AG08396 (cell line): ENCODE measurements around the gene TMEM106C.

Experiments used
- DNase-seq: peaks from one replicate; pipeline ENCODE4 v3.0.0; 2012; ENCODE audit warnings: low spot score, mixed read lengths

Gene TMEM106C, protein sequence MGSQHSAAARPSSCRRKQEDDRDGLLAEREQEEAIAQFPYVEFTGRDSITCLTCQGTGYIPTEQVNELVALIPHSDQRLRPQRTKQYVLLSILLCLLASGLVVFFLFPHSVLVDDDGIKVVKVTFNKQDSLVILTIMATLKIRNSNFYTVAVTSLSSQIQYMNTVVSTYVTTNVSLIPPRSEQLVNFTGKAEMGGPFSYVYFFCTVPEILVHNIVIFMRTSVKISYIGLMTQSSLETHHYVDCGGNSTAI

DNA sequence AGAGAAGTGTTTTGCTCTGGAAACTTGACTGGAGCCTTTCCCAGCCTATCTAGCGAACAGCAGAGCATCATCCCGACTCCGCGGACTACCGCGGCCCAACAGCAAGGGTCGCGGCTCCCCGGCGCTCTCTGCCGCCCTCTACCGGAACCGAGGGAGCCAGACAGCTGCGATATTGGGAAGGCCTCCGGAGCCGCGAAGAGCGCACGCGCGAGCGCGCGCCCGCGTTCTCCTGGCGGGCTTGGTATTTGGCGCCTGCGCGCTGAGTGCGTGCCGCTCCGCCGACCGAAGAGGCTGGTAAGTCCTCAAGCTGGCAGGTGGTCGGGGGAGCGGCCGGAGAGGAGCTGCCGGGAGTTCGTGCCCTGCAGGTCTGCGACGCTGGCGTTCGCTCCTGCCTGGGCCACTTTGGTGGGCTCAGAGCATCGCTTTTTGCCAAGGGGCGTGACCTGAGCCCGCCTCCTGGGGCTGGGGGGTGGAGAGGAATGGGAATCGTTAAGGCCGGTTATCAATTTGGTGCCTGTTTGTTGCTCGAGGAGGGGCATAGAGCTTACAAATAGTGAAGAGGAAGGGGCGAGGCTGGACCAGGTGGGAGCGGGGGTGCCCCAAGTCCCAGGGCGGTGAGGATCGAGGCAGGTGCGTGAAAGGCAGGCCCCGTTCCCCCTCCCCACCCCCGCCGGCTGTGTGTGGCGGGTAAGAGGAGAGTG lies at the start of gene TMEM106C:
TSS of gene TMEM106C (plus strand) at position 257 of the 701 bp plus-strand sequence. CDS start 641 bp downstream, outside the sequence.
- peak; percentile 100 for DNase-seq

DNA sequence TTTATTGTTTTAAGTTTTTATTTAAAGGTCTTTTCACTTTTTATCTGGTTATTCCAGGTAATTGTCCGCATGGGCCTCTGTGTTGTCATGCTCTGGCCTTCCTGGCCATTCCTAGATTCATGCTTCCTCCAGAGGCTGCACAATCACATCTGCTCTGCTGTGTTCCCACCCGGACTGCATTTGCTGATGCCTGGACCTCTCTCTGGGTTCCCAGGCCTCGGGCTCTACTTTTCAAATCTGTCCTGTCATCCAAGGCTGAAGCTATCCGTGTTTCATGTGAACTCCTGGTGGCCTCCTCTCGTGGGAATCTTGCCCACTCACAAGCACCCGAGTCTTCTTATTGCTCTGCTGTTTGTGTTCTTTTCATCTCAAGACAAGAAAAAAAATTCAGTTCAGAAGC lies 42.5 kb upstream of the TMEM106C start:
- no peak for DNase-seq

DNA sequence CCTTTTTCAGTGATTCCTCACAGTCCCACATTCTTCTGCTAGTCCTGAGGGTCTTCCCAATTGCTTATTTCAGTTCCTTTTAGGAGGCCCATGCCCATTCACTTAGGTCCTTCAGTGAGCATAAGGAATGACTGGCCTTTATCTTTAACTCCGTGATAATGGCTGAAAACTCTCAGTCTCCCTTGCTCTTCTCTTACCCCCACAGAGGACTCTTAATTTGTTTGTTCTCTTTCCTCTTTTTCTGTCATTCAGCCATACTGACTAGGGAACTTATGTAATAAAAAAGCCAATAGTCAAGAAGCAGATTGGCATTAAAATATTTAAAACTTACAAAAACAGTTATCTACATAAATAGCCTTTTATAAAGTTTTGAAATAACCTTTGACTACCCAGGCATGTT lies 41.5 kb upstream of the TMEM106C start:
- DNase-seq, result no peak

DNA sequence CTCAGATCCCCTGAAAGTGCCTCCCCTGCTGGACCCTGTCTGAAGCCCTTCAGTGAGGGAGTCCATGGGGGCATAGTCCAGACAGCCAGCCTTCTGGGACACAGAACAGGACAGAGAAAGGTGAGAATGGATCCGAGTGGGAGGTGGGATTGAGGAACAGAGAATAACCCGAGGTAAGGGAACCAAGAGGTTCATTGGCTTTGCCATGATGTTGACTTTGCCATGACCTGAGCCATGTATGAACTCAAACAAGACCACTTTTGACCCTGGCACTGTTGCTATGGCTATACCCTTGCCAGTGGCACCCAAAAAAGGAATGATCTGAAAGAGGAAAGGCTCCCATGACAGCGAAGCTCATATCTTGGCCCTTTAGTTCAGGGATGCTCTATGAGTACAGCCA lies 36.0 kb upstream of the TMEM106C start:
- DNase-seq, result no peak

DNA sequence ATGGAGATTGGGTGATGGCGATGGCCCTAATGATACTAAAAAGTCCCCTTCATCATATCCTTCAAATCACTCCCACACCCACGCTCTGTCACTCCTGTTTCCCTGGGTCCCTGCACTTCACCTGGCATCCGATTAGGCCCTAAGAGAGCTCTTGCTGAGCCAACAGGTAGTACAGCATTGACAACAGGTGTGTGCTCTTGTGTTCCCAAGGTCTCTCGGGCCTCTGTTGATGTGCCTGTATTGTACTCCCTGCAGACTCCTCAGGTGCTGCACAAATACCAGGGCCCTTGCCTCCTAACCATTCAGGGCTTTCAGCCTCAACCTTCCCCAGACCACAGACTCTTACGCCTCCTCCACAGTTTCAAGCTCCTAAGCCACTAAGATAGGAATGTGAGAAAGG lies 32.8 kb upstream of the TMEM106C start:
- DNase-seq, result no peak

DNA sequence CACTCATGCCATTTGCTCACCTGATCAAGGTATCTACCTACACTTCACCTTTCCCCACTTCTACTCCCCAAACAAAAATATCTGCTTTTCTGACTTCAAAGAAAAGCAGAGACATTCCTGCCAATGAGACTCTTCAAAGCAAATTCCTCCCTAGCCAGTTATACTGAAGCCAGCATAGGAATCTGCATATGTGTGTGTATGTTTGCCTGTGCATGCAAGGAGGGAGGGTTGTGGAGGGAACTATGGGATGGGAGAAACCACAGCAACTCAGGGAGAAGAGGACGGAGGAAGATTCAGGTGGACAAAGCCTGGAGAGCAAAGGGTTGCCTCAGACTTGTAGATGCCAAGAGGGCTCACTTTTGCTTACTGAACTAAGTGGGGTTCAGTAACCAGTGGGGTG lies 32.2 kb upstream of the TMEM106C start:
- DNase-seq, result no peak

DNA sequence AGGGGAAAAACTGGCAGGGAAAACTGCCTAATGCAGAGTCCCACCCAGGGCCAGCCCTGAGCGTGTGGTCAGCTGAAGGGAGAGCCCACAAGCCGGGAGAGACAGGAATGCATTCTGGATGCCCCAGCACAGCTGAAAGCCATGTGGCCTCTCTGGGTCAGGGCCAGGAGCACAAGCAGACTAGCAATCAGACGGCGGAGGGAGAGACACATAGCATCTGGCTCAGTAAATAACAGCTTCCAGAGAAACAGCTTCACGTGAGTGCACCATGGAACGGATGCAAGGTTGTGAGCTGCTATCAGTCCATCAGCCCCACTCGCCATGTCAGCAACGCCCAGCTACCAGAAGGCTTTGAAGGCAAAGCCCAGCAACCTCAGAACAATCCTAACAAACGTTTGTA lies 28.2 kb upstream of the TMEM106C start:
- DNase-seq, result peak; percentile 85

DNA sequence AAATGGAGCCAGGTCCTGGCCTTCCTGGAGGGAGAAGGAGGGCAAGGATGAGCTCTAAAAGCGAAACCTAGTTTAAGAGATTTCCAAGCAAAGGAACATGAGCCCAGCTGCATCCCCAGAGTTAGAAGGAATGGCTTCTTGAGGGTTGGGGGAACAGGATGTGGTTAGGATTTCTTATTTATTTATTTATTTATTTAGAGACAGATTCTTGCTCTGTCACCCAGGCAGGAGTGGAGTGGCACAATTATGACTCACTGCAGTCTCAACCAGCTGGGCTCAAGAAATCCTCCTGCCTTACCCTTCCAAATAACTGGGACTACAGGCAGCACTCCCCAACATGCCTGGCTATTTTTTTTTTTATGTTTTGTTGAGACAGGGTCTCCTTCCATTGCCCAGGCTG lies 25.3 kb upstream of the TMEM106C start:
- DNase-seq, result peak; percentile 45

DNA sequence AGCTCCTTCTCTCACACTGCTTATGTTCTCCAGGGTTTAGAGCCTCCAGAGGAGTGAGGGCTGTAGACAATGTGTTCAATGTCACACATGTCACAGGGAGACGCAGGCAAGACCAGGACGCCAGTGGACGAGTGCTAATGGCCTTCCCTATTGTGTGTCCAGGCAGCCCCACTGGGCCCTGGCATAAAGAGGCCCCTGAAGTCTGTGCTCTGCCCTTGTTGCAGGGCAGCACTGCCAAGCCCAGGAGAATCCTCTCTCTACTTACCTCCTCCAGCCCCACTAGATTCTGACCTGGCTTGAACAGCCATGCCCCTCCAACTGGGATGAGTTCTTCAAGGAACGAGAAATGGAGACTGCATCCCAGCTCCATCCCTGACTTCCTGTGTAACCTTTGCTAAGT lies 24.8 kb upstream of the TMEM106C start:
- DNase-seq, result no peak

DNA sequence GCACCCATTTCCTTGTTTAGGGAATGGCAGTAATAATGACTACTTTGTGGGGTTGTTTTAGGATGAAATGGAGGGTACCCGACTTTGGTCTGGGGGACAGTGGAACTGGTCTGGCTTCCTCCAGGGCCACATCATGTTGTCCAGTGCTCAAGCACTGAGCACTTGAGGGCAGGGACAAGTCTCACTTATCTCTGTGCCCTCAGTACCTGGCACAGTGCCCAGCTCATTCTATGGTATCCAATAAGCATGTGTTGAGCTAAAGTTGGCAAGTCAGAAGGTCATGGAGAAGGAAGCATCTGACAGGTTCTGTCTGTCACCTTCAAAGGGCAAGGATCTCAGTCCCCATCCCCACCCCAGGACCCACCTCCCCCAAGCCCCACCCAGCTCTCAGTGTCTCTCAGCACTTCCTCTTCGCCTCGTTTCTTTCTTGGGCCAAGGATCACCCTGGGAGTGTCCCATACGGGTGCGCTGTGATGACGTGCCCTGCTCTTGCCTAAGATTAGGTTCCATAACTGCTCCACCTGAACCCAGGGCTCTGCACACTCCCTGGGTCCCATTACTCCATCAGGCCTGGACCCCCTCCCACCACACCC lies 24.3 kb upstream of the TMEM106C start:
- DNase-seq, result no peak

DNA sequence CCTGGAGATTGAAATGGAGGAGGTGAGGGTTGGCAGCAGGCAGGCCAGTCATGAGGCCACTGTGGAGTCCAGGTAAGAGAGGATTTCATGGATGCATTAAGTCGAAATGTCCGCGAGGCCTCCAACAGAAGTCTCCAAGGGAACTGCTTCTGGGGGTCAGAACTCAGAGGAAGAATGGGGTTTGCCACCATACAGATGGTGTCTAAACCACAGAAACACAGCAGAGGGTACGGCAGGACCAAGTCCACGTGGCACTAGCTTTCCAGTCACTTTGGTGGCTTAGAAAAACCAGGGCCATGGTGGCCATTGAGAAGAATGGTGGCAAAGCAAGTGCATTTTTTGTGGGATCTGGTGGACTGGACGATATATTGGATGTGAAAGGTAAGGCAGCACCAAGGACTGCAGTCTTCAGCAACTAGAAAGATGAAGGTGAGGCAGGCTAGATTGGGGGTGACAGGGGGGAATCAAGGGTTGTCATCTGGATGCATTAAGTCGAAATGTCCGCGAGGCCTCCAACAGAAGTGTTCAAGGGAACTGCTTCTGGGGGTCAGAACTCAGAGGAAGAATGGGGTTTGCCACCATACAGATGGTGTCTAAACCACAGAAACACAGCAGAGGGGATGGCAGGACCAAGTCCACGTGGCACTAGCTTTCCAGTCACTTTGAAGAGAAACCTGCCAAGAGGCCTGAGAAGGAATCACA lies 22.5 kb upstream of the TMEM106C start:
- DNase-seq, result no peak

DNA sequence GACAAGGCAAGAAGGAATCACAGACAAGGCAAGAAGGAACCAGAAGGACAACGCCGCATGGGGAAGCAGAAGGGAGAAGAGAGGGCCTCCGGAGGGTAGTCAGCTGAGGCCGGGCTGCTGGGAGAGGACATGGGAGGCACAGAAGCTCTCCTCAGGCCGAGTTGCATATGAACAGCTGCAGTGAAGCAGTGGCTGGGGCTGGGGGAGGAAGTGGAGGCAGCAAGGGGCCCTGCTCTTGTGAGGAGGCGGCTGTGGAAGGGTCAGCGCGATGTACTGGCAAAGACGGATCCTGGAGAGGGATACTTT lies 22.0 kb upstream of the TMEM106C start:
- no peak for DNase-seq

DNA sequence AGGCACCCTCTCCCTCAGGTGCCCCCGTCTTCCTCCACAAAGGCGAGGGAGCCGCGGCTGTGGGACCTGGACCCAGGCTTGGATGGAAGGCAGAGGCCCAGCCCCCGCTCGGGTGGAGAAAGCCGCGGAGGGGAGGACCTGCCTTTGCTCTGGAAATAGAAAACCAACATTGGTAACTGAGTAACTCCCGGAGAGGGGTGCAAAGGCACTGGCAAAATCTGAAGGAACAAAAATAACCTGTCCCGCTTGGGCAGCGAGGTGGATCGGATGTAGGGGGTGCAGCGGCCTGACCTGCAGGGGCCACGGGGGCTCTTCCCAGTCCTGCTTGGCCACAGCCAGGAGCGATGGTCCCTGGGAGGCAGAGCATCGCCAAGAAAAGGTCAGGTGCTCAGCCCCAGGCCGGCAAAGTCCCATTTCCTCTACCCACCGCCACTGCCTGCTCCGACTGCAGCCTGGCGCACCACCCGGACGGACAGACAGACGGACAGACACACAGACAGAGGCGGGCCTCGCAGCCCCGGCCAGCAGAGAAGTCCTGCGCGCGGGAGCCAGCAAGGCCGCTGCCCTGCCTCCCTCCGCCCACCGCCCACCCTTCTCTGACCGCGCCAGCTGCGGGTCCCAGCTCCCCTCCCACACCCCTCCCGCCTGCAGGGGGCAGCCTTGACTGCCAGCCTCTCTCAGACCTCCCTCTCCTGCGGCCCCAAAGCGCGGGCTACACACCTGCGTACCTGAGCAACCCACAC lies 21.4 kb upstream of the TMEM106C start:
- DNase-seq, result no peak

DNA sequence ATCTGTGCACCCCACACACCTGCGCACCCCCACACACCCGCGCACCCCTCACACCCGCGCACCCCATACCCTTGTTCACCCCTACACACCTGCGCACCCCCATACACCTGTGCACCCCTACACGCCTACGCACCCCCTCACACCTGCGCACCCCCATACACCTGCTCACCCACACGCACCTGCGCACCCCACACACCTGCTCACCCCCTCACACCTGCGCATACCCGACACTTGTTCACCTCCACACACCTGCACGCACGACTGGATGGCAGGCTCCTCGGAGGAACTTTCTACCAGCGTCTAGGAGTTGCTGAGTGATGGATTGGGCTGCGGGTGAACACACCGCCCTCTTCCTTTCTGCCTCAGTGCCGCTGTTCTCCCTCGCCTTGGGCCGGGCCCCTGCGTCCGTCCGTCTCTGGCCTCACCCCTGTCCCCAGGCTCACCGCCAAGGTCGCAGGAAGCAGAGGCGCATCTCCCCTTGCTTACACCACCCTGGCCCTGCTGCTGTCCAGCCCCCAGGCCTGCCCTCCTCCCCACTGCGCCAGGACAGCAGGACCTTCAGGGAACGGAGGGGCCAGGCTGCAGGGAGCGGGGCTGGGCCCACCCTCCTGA lies 20.7 kb upstream of the TMEM106C start:
- DNase-seq, result no peak

DNA sequence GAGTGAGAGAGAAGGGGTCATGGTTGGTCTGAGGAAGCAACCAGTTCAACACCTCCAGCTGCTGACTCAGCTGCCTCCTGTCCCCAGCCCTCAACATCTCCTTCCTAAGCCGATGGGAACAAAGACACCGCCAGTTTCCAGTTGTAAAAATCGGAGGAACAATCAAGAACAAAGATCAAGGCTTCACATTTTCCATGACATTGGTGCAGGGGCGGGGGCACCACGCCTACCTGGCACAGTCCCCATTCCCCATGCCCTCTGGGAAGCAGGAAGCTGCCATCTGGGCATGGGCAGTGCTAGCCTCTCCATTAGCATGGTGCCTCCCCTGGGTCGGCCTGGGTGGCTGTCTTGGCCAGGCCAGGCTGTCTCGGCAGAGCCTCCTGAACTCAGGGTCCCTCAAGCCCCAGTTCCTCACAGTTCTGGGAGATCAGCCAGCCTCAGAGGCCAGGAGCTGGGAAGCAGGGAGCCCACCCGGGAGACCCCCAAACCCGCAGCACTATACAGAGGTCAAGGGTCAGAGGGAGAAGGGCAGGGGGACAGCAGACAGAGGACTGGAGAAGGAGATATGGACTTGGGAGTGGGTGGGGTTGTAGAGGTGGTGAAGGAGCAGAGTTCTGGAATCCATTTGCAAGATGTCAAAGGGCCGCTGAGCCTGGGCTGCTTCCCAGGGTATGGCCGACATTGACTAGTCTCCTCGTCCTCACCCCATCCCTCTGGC lies 19.6 kb upstream of the TMEM106C start:
- DNase-seq, result no peak

DNA sequence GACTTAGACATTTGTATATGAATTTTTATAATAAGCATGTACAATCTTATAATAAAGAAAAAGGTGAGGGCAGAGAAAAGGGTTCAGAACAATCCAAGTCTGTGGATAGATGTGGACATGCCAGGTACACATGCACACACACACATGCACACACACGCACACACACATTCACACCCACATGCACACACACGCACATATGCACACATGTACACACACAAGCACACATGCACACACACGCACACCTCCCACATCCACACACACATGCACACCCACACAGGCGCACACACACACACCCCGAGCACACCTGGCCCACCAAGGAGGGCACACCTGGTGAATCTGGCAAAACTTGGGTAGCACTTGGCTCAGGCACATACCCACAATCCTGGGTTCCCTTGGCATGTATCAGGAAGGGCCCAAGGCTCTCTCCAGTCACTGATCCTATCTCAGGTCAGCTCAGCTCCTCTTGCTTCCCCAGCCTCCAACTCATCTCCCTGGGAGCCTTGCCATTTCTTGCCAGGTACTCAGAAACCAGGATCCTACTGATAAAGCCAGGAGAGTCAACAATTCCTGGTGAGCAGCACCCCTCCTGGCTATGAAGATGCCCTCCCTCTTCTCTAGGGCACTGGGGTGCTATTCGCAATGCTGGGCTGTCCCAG lies 18.6 kb upstream of the TMEM106C start:
- no peak for DNase-seq

DNA sequence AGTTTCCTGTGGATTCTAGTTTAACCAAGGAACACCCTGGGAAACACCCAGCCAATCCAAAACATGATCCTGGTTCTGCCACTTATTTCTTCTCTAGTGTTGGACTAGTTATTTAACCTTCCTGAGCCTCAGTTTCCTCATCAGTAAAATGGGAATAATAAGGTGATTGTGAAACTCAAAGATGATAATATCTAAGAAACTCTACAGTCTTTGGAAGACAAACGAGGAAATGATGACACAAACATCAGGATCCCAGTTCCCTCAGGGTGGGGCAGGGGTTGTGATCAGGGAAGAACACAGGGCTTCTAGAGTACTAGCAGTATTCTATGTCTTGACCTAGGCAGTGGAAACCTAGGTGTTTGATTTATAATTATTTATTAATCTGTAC lies 18.1 kb upstream of the TMEM106C start:
- no peak for DNase-seq

DNA sequence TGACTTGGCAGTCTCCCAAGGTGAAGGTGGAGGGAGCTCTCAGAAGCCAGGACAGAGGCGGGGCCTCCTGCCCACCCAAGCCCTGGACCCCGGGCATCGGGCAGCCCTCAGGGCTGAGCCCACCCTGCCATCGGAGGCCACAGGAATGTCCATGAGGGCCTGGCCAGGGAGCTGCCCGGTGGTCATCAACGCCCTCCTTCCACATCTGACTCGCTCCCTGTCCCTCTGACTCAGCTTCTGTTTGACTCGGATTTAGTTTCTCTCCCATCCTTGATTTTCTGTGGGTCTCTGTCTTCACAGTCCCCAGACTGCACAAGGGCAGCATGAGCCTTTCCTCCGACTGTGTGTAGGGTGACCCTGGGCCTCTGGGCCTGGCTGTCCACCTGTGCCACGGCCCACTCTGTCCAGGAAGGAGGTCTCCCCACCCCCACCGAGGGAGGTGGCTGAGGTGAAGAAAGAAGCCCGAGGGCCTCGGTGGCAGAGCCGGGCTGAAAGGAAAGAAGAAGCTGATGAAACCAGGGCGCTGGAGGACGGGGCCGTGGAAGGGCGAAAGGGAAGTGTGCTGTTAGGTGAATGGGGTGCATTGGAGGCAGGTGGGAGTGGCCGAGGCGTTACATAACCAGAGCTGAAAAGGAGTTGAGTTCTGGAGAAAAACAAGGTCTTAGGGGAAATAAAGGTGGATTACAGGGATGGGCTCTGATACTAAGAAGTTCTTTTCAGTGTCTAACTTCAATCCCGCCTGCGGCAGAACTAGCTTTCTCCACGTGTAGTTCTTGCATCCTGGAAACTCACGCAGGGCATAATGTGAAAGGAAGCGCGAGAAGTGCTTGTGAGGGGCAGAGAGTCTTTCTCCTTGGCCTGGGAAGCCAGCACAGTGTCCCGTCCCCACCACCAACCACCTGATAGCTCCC lies 16.7 kb upstream of the TMEM106C start:
- peak; percentile 81 for DNase-seq

DNA sequence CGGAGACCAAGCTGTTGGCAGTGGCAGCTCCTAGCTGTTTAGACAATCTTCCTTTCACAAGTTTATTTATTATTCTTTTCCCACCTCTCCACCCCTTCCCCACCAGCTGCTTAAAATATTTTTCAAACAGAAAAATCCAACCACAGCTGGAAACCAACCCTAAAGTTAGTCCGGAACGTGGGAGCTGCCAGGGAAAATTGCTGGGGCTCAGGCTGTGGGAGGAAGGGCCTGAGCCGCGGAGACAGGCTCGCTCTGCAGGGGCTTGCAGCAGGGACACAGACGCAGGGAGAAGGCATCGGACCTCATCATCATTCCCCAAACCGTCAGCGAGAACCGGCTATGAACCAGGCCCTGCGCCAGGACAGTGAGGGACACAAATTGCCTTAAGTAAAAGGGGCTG lies 16.1 kb upstream of the TMEM106C start:
- no peak for DNase-seq
